Measurements from ENCODE around the gene NBEA.

GRCh38 chr13:35681685-35682084, 739.6 kb downstream of the NBEA start:
- TF ChIP-seq CTCF (conservative IDR thresholded peaks at IDR 0.05; ENCODE audit: low read depth, low read length) (no peak), EZH2phosphoT487 (IDR thresholded peaks at IDR 0.05; ENCODE audit: borderline replicate concordance, low read length) (no peak)
